GM21576 (cell line): Measurements from ENCODE around the gene IDI2.
A peak's percentile ranks its signal among the peaks of the same experiment; 100 is the strongest.
"Not testable (repeated sequence)": the region's sequence is repeated elsewhere in the genome, so short reads cannot be mapped to it uniquely, and the experiment has no call there.

ENCODE experiments used
- ATAC-seq: cut with Tn5 transposase; IDR thresholded peaks from one replicate; pipeline ENCODE4 v1.9.1; 2021; ENCODE audit warnings: mild to moderate bottlenecking, moderate library complexity; ENCODE audit not compliant: unreplicated experiment

IDI2 gene

GRCh38 chr10:1025683-1026082, at the start of gene IDI2:
TSS of gene IDI2 (minus strand) at chr10:1025859. CDS start at chr10:1024723, 1,136 bp downstream.
- no peak for ATAC-seq

GRCh38 chr10:1074748-1075308, 49.2 kb upstream of the IDI2 start:
- no peak for ATAC-seq

GRCh38 chr10:1074052-1074747, 48.5 kb upstream of the IDI2 start:
- no peak for ATAC-seq

- ATAC-seq: no peak
Measured at GRCh38 chr10:1070919-1071318, 45.3 kb upstream of the IDI2 start.

GRCh38 chr10:1068380-1069361, 43.0 kb upstream of the IDI2 start:
- ATAC-seq: no peak

- ATAC-seq: not testable (repeated sequence)
Measured at GRCh38 chr10:1066734-1067133, 41.1 kb upstream of the IDI2 start.

GRCh38 chr10:1064964-1065247, 39.2 kb upstream of the IDI2 start:
- ATAC-seq: no peak

GRCh38 chr10:1063232-1063865, 37.7 kb upstream of the IDI2 start:
- ATAC-seq: no peak

GRCh38 chr10:1061930-1062774, 36.5 kb upstream of the IDI2 start:
- ATAC-seq: no peak

- no peak for ATAC-seq
Measured at GRCh38 chr10:1059902-1060301, 34.2 kb upstream of the IDI2 start.

GRCh38 chr10:1058017-1058416, 32.4 kb upstream of the IDI2 start:
- no peak for ATAC-seq

- ATAC-seq: no peak
Measured at GRCh38 chr10:1057106-1057657, 31.5 kb upstream of the IDI2 start.

GRCh38 chr10:1056326-1057105, 30.9 kb upstream of the IDI2 start, which contains the start of gene WDR37:
TSS of gene WDR37 (plus strand) at chr10:1056385. CDS start at chr10:1072156, 15,771 bp downstream.
- peak; percentile 92 for ATAC-seq

- ATAC-seq: no peak
Measured at GRCh38 chr10:1054684-1055083, 29.0 kb upstream of the IDI2 start.

- ATAC-seq: no peak
Measured at GRCh38 chr10:1050554-1050953, 24.9 kb upstream of the IDI2 start.

GRCh38 chr10:1050145-1050544, 24.5 kb upstream of the IDI2 start:
- no peak for ATAC-seq

GRCh38 chr10:1049425-1049958, 23.8 kb upstream of the IDI2 start:
- ATAC-seq: no peak

GRCh38 chr10:1048732-1049424, 23.2 kb upstream of the IDI2 start, which contains the start of gene IDI1:
TSS of gene IDI1 (minus strand) at chr10:1049119. CDS start at chr10:1049003, 116 bp downstream.
- peak; percentile 81 for ATAC-seq
